G401 (cell line): Measurements from ENCODE around the gene CORO1C. TPM values are rescaled to one million over a fixed set of nuclear protein-coding genes. Genes with fewer than 3 reads are reported as not detected.

Experiments used
- DNase-seq: peaks from one replicate; pipeline ENCODE4 v3.0.0-alpha.2; 2015; ENCODE audit warnings: low spot score
- in situ Hi-C: cut with HindIII; loops from 2 replicates; pipeline ENCODE4 v1.10.0; 2016; ENCODE audit warnings: low sequenced_read_pairs, mixed read lengths
- total RNA-seq: library from RNA; depleted of rRNA; stranded (reverse); fragments of >200 nt; shearing (Covaris generic); gene quantifications from 2 replicates; pipeline ENCODE4 v1.2.3, GENCODE V29; 2014; rRNA removed

CORO1C gene
- total RNA-seq, 1 experiment from 2014 or later = 177 TPM

DNA sequence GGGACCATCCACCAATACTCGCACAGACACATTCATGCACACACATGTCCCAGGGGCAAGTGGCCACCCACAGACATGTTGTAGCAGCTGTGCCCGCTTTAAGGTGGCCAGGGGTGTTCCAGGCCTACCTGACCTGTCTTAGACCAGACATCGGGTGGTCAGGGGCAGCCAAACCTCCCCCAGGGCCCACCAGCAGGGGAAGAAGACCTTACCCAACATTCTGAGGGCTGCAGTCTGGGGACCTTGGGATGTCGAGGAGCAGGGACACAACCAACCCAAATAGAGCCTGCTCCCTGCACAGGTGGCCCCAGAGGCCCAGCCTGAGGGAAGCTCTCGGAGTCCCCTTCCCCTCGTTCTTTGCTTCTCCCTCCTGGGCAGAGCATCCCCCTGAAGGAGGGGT is 131.8 kb downstream of the CORO1C start:
- no peak for DNase-seq
- in situ Hi-C loops = no loop called here

DNA sequence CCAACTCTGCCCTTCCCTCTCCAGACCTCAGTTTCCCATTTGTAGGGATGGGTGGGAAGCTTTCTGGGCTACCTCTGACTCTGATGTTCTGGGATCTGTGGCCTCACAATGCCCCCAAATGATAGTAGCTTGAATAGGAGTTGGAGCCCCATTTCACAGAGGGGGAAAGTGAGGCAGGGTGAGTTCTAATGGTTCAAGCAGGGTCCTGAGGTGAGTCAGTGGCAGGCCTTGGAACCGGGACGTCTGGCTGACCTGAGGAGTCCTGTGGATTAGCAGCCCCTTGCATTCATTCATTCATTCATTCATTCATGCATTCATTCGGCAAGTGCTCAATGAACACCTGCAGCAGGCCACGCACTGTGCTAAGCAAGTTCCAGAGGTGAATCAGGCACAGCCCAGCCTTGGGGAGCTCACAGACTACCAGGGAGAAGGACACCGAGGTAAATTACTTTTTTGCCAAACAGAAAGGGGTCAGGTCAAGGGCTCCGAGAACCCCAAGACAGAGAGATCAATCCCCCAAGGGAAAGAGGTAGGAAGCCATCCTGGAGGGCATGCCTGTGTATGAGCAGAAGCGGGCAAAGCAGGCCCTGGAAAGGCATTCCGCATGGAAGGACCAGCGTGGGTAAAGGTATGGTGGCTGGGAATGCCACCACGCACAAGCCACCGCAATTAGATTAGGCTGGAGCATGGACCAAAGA is 132.6 kb downstream of the CORO1C start:
- in situ Hi-C loops = no loop called here
- no peak for DNase-seq

DNA sequence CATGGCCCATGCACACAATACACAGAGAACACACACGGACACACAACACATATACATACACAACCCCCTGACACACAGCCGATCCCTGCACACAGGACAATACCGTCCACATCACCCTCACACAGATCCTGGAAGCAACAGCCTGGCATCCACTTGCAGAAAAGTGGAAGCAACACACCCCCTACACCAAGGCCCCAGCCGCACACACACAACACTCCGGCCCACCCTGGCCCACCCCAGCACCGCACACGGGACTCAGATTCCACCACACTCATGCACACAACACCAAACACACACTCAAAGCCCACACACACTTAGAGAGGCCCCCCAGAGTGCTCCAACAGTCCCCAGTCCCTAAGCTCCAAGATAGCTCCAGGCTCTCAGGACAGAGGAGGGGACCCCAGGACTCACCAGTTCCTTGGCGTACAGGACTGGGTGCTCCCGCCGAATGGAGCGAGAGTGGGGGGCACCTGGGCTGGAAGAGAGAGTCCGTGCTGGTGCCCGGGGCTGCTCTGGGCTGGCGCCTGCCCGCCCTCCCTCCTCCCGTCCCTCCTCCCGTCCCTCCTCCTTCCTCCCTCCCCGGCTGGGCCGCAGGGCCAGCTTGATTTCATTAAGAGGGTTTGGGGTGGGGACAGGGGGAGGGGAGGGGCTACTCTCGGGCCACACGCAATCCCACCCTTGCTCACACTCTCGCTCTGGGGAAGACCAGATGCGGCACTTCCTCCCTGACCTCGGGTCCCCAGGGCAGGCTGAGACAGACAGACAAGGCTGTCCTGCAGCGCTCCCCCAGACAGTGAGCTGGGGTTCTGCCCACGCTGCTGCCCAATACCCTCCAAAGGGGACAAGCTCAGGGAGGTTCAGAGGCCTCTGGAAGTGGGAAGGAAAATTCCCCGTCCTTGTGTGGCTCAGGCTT is 133.5 kb downstream of the CORO1C start, which contains the start of gene TMEM119:
Gene TMEM119, minus strand, starts transcription at position 526 of the 913 bp plus-strand sequence. CDS start 5,701 bp downstream, outside the sequence.
- in situ Hi-C loops = no loop called here
- no peak for DNase-seq

DNA sequence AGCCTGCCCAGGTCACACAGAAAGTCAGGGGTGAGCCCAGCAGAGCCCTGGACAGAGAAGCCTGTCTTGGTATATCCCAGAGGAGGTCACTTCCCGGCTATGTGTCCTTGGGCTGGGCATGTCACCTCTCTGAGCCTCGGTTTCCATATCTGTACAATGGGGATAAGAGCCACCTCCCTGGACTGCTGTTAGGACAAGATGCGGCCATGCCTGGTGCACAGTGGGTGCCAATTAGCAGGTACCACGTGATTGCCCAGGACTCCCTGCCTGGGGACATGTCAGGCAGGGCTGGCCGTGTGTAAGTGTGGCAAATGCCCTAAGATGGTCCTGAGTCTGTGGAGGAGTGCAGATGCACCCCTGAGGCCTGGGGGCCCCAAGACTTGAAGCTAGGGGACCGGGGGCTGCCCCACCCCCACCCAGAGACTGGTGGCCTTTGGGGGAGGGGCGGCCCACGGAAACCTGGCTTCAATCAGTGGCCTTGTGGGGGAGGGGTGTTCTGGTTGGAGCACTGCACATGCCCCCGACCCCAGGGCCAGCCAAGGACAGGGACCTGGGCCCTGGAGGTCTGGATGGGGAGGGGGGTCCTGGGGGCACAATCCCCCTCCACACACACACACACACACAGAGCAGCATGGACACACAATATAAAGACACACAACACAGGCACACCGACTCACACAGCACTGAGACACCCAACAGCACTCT is 134.3 kb downstream of the CORO1C start:
- no peak for DNase-seq
- in situ Hi-C loops = no loop called here

DNA sequence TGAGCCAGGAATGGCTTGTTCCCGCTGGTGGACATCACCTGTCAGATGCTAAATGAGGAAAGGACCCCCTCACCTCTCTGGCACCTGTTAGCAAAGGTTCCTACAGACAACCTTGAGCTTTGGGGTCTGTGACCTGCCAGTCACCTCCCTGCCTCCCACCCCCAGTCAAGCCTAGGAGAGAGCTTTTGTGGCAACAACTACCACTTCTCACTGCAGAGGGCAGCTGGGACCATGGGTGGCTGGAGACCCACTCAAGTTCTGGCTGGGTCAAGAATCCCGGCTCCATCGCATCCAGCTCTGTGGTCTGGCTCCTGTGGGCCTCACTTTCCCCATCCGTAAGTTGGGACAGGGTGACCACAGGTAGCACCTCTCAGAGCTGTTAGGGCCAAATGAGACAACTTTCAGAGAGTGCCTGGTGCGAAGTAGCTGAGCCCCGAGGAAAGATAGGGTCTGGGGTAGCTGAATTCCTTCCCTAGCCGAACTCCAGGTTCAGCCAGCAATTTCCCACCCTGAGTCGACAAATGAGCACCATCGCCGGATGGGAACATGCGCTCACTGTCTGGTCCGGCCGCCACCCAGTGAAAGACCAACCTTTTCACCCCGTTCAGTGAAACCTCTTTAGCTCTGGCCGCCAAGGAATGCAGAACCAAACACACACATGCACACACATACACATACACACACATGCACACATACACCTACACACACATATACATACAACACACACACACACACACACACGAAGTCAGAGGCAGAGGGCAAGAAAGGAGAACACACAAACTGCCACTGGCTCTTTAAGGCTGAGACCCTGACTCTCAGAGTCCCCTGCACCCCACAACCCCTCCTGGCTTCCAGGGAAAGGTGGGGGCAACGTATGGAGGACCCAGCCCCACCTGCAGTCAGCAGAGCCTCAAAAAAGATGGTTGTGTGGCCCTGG is 135.3 kb downstream of the CORO1C start:
- no peak for DNase-seq

More for the DNA sequence above, 135.3 kb downstream of the CORO1C start:
- in situ Hi-C loops = no loop called here

Other genes starting within 250 kb of the CORO1C start
- 1.0 and 1.7 TPM in 2 replicates for gene FICD, start 216.2 kb downstream of the CORO1C start, total RNA-seq
- 61.3 and 72.8 TPM in 2 replicates for gene SART3, start 170.3 kb downstream of the CORO1C start, total RNA-seq
- gene ISCU, start 168.9 kb downstream of the CORO1C start, total RNA-seq = 157 and 159 TPM in 2 replicates
- gene TMEM119, start 133.4 kb downstream of the CORO1C start, total RNA-seq = 0.58 and 7.3 TPM in 2 replicates
- gene SELPLG, start 97.6 kb downstream of the CORO1C start, total RNA-seq = 0.74 and 1.1 TPM in 2 replicates
- 34.8 and 45.1 TPM in 2 replicates for gene SSH1, start 126.1 kb upstream of the CORO1C start, total RNA-seq
- gene DAO, start 148.6 kb upstream of the CORO1C start, total RNA-seq = 21.5 and 22.1 TPM in 2 replicates